ENCODE results near the gene TGFBR2.

DNA sequence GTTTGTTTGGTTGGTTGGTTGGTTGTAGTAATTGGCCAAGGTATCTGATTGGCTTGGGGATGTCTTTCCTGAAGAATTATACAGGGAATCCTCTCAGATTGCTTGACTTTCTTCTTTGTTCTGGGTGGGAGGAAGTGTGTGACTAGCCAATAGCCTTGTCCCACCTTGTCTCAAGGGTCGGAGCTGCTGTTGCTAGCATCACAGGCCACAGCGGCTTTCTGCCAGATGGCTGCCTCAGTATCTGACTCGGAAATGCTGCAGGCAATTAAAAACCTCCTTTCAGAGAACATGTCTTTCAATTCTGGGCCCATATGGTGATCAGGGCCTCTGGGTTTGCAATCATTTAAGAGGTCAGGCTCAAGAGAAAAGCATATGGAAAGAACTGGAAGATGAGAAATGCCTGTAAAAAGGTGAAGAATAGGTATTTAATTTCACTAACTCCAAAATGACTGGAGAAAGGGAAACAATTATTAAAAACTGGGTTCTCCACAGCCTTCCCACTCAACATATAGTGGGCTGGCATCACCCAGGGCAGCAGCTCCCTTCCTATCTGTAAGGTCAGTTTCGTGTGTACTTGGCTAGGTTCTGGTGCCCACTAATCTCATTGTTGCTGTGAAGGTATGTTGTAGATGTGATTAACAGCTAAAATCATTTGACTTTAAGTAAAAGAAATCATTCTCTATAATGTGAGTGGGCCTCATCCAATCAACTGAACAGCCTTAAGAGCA lies 32.4 kb downstream of the TGFBR2 start:
- TF ChIP-seq CTCF (IDR thresholded peaks at IDR 0.05): no peak
- no peak for TF ChIP-seq POLR2A (IDR thresholded peaks at IDR 0.05)
